Activated CD4-positive, CD25-positive, alpha-beta regulatory T cell treated with anti-CD3 and anti-CD28 coated beads, Interleukin-2, amount 50 U/mL, for 16 hours (primary cell): ENCODE results near the gene BBOX1.
"Not testable (repeated sequence)": the region's sequence is repeated elsewhere in the genome, so short reads cannot be mapped to it uniquely, and the experiment has no call there.

Experiments used
- DNase-seq: peaks from one replicate; pipeline ENCODE4 v3.0.0-alpha.2; 2020; ENCODE audit warnings: low read depth, low spot score

The BBOX1 gene

GRCh38 chr11:27040302-27041115, at the start of gene BBOX1:
TSS of gene BBOX1 (plus strand) at chr11:27040815. CDS start at chr11:27055431, 14,616 bp downstream.
- DNase-seq = no peak

DNA sequence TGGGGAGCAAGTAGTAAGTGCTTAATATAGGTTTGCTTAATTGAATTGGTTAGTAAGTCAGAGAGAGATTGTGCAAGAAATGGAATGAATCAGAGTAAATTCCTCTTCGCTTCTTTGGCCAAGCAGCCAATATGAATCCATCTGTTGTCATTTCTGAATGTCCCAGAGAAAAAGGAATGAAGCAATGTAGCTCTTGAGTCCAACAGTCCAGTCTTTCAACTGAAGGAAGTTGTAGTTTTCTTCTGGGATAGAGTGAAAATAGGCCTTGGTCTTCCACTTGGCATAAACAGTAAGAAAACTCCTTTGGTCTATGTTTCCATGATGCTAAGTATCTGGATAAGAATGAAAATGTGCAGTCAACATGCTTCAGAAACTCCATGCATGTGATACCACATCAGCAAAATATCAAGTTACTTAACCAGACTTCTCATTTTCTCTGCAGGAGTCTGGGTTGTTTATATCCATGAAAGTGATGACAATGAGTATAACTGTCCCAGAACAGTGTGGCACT, 48.5 kb upstream of the BBOX1 start:
- DNase-seq = no peak

DNA sequence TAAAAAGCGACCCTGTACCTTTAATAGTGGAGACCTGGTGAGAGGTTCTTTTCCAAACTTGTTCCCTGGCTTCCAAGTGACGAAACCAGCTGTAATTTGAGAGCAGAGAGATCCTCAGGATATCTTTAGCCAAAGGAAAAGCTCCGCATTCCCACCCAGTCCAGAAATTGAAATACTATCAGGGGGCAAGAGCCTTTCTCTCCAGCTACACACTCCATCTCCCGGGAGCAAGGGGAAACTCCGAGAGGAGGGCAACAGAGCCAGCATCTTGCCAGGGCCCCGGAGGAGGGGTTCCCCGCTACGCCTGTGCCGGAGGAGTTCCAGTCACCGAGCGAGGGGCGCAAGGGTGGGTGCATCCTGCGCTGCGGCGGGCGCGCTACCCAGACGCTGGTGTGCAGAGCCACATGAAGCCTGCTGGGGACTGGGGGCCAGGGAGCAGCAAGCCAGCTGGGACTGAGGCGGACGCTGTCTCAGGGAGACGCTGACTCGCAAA, 46.6 kb upstream of the BBOX1 start, which contains the start of gene FIBIN:
Gene FIBIN (plus strand): TSS at position 148 of the 493 bp plus-strand sequence. CDS start 415 bp downstream, outside the sequence.
- no peak for DNase-seq

- DNase-seq = no peak
These were observed 46.0 kb upstream of the BBOX1 start for GRCh38 chr11:26994631-26995095.

DNA sequence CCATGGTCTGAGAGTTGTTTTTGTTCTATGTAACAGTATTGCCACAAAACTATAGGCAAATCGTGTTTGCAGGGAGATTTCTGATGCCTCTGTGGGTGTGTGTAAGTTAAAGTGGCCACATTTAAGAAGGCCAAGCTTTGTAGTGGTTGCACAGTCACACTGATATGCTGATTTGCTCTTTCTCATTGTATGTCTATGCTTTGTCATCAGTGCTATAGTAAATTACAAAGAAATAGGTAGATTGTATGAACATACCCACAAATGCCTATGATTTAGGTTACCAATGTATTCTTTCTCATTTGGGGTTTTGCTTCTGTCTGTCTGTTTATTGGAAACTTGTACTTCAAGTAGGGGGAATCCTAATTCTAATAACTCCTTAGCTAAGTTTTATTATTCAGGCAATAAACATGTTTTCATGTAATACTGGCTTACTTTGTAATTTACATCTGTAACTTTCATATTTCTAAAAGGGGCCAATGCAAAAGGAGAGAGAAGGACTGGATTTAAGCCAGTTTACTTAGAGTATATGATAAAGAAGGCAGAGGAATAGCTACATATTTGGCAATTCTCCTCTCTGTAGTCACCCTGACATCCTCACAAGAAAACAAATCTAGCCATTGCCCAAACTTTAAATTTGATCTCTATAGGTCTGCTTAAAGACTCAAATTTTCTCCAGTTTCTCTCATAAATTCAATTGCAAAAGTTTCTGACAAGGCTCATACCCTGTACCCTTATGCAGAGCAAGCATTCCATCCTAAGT, 44.7 kb upstream of the BBOX1 start:
- DNase-seq = no peak

GRCh38 chr11:26997378-26997777, 43.2 kb upstream of the BBOX1 start:
- no peak for DNase-seq

GRCh38 chr11:27001136-27001730, 39.4 kb upstream of the BBOX1 start:
- DNase-seq = not testable (repeated sequence)

GRCh38 chr11:27002431-27002830, 38.2 kb upstream of the BBOX1 start:
- DNase-seq = no peak

GRCh38 chr11:27002838-27003237, 37.8 kb upstream of the BBOX1 start:
- no peak for DNase-seq

- no peak for DNase-seq
These were observed 36.5 kb upstream of the BBOX1 start for GRCh38 chr11:27004103-27004502.

- DNase-seq = no peak
These were observed 31.6 kb upstream of the BBOX1 start for GRCh38 chr11:27008811-27009535.

GRCh38 chr11:27011560-27012233, 28.9 kb upstream of the BBOX1 start:
- no peak for DNase-seq

DNA sequence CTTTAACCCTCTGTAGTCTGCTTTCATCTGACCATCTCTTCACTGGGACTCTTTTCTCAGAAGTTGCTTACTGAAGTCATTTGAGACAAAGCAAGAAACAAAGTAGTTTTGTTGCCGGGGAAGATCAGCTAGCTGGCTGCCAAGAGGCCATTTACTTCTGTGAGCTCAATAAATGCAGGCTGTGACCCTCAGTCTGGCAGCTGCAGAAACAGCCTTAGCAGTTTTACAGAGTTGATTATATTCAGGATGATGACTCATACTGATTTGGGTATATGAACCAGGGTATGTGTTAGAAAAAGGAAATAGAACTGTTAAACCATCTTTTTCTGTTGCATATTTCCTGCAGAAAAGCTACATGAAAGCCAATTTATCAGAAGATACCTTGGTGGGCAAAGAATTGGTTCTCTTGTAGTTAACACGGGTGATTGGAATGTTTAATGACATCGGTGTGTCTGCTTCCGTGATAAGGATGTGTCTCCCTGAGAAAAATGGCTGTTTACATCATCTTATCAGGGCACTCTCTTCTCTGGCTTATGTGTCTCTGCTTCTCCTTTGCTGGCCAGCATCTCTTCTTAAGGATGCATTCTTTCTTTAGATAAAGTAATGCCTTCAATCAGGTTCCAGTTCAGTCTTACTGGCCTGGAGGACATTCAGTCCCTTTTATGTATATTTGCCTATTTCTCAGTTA, 28.2 kb upstream of the BBOX1 start:
- no peak for DNase-seq

DNA sequence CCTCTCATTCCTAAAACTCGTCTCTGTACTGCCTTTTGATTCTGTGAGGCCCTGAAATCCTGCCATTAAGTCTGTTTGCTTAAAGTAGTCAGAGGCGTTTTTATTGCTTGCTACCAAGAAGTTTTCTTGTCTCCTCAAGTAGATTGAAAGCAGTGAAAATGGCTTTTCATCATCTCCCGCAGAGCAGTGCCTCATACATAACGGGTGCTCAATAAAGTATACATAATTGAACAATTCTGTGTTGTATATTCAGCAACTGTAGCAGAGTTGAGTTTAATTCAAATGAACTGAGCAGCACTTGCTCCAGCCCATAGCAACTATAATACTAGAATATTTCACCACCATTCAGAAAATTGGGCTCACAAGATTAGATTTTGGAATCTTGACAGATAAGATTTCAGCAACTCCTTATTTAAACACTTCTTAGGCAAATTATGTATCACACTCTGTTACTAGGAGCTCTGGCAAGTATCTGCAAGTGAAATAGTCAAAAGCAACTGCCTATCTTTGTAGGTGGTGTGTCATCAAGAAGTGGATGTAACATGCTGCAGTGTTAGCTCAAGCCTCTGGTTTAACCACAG, 26.7 kb upstream of the BBOX1 start:
- no peak for DNase-seq

- no peak for DNase-seq
These were observed 21.6 kb upstream of the BBOX1 start for GRCh38 chr11:27018902-27019529.

GRCh38 chr11:27020751-27021150, 19.9 kb upstream of the BBOX1 start:
- DNase-seq = no peak

DNA sequence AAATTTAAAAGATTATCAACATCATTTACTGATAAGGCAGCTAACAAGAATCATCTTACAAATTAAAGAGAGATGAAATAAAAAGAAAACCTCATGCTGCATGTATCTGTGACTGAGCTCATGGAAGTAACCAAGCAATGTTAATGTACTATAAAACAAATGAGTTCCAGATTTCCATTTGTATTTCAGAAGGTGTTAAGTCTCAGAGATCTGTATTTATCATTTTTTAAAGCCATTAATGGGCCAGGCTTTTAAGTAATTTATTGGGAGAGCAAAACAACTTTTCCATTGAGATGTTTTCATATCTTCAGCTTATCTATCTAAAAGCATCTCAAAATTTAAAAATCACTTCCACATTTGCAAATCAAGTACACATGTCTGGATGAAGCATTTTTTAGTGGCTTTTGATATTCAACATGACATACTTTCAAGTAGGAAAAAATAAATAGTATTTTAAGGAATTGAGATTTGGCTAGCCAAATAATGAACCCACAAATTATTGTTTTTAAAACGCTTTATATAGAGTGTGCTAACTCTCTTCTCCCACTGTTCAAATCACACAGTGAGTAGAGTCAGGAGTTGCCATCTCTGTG, 17.9 kb upstream of the BBOX1 start:
- no peak for DNase-seq

GRCh38 chr11:27024865-27025264, 15.8 kb upstream of the BBOX1 start:
- no peak for DNase-seq
